Hypothalamus (tissue), 51 donors: Measurements from ENCODE around the gene CCND2.
"Not testable (repeated sequence)": the region's sequence is repeated elsewhere in the genome, so short reads cannot be mapped to it uniquely, and the experiment has no call there.

Experiments
- DNase-seq, 51 donors: peaks; one replicate each; lab custom pipeline; 2025; lab: John Stamatoyannopoulos, UW

The CCND2 gene

DNA sequence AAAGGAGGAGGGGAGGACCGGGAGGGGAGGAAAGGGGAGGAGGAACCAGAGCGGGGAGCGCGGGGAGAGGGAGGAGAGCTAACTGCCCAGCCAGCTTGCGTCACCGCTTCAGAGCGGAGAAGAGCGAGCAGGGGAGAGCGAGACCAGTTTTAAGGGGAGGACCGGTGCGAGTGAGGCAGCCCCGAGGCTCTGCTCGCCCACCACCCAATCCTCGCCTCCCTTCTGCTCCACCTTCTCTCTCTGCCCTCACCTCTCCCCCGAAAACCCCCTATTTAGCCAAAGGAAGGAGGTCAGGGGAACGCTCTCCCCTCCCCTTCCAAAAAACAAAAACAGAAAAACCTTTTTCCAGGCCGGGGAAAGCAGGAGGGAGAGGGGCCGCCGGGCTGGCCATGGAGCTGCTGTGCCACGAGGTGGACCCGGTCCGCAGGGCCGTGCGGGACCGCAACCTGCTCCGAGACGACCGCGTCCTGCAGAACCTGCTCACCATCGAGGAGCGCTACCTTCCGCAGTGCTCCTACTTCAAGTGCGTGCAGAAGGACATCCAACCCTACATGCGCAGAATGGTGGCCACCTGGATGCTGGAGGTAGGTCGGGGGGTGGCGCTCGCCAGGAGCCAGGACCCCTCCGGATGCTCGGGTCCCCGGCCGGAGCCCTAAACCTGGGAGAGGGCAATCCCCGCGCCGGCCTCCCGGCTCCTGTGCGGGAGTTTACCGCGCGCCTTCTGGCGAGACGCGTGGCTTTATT is at the start of gene CCND2:
TSS of gene CCND2 (plus strand) at position 111 of the 744 bp plus-strand sequence. CDS start at position 390, 279 bp downstream.
- peak in 39 of 51 donors; percentile 31 to 86 (median 67) for DNase-seq

DNA sequence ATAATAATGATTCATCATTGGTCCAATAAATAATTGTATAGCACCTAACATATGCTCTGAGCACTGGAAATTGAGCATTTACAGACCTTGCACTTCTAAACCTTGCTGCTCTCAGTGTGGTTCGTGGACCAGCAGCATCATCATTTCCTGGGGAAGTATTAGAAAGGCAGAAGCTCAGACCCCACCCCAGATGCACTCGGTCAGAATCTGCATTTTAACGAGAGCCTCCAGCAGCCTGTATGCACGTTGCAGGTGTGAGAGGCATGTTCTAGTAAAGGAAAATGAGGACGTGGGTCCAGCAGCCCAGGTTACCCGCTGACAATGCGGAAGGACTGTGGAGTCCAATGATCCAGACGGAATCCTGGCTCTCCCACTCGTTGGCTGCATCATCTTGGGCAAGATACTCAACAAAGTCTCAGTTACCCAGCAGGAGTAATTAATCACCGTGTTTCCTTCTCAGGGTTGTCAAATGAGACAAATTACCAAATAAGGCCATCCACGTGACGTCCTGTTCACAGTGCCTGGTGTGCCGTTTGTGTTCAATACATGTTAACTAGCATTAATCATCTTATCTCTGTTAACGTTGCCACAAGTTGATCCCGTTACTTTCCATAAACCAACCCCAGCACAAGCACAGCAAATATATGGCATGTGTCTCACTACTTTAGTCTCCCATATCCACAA is 49.2 kb upstream of the CCND2 start:
- DNase-seq: no peak

DNA sequence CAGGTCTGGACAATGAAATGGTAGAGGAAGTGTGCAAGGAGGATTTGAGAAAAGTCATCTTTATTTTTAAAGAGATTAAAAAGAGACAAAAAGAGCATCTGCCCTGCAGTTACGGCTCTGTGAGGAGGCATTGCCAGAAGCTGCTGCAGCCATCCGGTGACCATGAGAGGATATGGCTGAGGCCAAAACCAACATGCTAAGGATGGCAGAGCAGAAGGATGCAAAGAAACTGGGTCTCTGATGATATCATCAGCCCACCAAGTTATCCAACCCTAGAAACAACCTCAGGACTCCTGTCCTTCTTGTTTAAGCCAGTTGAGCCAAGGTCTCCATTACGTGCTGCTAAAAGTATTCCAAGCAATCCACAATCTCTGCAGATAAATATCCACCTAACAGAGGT is 48.0 kb upstream of the CCND2 start:
- DNase-seq: no peak

DNA sequence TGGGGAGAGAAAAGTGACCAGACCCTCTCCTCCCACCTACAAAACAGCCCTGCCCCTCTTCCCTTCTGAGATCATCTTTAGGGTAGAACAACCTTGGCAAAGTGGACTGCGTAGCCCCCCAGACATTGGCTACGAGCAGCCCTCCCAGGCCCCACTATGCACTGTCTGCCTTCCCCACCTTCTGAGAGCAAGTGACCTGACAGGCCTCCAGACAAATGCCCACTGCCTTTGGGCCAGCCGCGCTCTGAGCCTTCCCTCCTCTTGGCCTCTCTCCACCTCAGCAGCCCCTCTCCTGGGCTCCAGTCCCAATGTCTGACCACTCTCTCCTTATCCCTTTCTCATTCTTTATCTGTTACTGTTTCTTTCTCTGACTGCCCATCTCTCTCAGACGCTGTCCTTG is 46.5 kb upstream of the CCND2 start:
- no peak for DNase-seq

DNA sequence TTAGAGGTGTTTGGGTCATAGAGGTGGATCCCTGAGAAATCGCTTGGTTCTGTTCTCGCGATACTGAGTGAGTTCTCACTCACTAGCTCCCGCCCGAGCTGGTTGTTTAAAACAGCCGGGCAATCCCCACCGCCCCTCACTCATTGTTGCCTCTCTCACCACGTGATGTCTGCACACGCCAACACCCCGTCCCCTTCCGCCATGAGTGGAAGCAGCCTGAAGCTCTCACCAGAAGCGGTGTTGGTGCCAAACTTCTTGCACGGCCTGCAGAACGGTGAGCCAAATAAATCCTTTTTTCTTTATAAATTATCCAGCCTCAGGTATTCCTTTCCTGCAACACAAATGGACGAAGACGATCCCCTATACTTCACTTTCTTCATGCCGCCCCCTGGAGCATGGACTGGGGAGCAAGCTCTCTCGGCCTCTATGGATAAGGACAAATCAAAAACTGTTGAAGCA is 45.4 kb upstream of the CCND2 start:
- DNase-seq: no peak

DNA sequence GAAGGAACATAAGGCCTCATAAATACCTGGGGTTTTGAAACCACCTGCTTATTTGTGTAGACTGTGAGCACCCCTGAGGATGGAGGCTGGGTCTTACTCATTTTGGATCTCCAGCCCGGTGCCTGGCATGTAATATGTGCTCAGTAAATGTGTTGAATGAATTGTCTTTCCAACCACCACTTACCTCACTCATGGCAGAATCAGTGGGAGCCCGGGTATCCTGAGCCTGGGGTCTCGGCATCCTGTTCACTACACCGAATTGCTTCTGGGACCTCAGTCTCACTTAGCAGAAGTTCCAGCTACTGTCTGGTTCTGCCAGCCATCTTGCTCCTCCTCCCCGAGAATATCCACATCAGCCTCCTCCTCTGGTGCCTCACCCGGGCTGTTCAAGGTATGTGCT is 43.0 kb upstream of the CCND2 start:
- no peak for DNase-seq

DNA sequence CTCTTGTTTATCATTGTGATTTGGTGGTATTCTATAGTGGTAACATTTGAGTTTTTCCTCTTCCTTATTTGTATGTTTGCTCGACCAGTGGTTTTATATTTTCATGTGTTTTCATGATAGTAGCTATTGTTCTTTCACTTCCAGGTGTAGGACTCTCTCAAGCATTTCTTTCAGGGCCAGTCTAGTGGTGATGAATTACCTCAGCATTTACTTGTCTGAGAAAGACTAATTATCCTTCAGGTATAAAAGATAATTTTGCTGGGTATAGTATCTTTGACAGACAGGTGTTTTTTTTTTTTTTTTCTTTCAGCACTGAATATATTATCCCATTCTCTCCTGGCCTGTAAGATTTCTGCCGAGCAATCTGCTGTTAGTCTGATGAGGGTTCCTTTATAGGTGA is 35.0 kb upstream of the CCND2 start:
- DNase-seq: no peak

DNA sequence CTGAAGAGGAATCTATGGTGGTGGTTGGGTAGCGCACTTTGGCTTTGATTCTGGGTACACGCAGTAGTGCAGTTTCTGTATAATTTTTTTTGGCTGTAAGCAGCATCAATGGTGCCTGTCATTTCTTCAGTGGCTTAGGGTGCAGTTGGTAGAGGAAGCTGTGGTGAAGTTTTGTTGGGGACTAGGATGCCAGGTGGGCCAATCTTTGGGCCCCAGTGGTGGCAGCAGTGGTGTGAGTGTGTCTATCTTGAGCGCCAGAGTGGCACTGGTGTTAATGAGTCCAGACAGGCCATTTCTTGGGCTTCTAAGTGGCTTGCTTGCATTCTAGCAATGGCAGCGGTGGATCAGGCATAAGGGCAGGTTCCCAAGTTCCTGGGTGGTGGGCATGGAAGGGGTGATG is 33.8 kb upstream of the CCND2 start:
- no peak for DNase-seq

DNA sequence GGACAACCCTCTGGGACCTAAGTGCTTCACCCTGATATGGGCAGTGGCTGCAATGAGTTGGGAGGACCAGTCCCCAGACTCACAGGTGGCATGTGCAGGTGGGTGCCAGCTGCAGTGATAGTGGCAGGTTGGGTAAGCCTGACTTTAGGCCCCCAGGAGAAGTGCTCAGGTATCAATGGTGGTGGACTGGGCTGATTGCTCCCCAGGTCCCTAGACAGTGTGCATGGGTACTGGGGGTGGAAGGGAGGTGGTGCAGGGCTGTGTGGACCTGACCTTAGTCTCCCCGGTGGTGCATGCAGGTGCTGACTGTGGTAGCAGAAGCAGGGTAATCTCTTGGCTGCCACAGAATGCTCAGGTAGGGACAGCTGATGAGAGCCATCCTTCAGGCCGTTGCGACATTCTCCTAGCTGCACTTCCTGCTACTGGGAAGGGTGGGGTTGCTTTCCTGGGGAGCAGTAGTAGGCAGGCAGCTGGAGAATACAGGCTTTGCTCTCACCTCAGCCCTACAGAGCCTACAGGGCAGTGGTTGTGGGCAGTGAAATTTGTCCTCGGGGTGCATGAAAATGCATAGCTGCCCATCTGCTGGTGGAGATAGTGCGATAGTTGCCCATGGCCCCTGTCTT is 33.3 kb upstream of the CCND2 start:
- DNase-seq: no peak

DNA sequence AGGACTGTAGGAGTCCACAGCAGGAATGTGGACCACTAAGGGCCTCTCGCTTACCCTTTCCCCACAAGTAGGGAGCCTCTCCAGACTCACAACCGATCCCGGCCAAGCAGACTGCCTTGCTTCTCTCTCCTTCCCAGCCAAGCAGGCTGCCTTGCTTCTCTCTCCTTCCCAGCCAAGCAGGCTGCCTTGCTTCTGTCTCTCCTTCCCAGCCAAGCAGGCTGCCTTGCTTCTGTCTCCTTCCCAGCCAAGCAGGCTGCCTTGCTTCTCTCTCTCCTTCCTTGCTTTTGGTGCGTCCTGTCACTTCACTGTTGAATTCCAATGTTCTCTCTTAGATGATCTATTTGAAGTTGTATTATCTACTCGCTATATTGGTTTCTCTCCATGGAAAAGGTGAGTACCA is 32.6 kb upstream of the CCND2 start:
- DNase-seq: no peak

DNA sequence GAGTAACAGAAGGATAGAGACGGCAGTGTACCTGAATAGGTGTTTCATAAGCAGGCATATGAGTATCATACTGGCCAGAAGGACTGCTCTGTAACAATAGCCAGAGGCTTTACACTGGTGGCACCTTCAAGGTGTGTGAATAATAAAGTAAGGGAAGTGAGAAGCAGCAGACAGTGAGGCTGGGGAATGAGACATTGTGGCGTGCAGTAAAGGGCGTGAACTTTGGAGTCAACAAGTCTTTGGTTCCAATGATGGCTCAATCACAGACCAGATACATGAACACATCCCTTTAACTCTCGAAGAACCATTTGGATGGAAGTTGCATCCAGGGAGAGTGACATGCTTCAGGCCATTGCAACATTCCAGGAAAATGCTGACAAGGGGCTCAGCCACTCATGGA is 32.0 kb upstream of the CCND2 start:
- DNase-seq: no peak

DNA sequence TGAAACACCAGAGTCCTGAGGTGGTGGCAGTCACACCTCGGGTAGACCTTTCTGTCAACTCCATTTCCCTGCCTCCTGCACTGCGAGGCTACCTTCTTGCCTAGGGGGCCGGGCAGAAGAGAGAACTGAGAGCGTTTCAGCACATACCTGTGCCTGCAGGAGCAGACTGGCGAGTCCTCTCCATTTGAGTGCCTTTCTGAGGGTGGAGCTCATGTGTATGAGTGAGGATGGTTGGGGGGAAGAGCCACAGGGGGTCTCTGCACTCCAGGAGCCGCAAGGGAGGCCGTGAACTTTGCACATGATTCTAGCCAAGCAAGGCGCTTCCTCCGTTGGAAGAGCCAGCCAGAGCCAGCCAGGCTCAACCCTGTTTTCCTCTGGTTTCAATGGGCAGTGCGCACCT is 31.0 kb upstream of the CCND2 start:
- no peak for DNase-seq

DNA sequence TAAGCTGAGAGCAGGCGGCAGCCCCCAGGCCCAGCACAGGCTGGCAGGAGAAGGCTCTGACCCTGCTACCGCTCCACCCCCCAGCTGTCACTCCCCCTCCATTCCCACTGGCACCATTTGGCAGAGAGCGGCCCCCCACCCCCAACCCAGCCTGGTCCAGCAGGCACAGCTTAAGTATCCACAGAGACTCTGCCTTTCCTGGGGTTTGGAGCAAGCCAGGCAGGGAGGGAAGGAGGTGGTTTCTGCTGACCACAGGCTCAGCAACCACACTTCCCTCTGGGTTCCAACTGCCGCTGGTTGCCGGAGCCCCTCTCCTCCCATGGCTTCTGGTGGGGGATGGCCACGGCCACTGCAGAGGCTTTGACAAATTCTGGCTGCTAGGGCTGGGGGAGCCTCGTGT is 30.5 kb upstream of the CCND2 start:
- no peak for DNase-seq

DNA sequence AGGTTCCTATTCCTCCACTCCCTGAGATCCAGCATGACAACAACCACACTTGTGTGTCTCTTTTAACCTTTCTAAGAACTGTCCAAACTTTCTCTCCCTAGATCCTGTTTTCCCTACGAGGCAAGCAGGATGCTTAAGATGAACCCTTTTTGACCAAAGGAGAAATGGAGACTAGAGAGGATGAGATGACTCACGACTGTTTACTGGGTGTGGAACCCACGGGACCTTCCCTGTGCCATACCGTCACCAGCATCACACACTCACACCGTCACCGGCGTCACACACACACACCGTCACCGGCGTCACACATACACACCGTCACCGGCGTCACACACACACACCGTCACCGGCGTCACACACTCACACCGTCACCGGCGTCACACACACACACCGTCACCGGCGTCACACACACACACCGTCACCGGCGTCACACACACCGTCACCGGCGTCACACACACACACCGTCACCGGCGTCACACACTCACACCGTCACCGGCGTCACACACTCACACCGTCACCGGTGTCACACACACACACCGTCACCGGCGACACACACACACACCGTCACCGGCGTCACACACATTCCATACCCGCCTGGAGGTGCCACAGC is 30.0 kb upstream of the CCND2 start:
- DNase-seq: not testable (repeated sequence)

DNA sequence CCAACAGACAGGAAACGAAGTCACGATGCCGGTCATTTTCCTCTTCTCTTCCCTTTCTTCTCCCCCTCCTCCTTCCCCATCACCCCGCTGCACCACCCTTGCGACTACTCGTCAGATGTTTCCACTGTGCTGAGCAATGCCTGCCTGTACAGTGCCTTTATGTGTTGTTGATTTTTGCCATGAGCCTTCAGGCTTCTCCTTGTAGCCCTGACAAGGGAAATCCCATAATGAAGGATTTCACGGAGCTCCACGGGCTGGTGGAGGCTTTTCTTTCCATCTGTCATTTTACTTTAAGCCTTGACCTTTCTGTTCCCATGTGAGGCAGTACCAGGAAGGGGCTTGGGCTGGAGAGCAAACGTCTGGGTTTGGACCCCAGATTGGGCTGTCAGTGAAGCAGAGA is 28.7 kb upstream of the CCND2 start:
- DNase-seq: no peak

DNA sequence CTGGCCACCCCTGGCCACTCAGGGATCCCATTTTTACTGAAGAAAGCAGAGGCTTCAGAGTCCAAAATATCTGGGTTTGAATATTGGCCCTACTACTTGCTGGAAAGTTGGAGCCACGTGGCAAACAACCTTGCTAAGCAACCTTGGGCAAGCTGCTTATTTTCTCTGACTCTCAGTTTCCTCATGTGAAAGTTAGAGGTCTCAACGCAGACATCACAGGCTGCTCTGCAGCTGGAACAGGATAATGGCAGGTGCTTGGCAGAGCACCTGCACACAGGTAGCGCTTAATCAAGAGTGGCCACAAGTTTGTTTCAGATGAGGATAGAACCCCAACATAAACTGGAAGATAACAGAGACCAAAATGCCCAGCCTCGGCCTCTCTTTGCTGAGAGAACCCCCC is 28.1 kb upstream of the CCND2 start:
- no peak for DNase-seq

DNA sequence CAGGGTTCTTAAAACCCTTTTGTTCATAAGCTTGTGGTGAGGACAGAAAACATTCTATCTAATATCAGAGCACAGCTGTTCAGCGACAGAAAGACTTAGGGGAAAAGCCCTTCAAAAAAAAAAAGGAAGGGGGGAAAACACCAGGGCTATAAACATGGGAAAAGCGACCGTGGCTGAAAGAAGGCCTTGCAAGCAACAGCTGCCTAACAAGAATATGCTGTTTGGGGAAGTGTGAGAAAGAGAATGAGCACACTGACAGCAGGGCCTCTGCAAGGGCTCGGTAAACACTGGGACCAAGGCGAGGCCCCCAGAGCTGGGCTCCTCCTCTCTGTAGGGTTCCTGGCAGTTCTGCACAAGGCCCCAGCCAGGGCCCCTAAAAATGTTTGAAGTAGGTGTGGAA is 27.4 kb upstream of the CCND2 start:
- no peak for DNase-seq

DNA sequence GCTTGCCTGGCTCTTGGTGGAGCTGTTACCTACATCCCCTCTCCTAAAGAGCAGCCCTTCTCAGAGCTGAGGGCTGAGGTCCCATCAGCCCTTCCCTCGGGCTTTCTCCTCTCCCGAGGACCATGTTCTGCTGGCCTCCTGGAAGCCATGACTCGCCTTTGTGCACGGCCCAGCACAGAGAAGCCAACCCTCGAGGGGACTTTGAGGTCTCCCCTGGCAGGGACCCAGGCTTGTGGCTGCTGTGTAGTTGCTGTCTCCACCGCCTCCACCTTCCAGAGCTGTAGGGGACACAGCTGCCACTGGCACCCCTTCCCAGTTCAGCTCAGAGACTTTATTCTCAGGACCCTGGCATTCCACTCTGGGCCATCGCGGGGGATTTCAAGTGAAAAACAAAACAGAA is 22.9 kb upstream of the CCND2 start:
- no peak for DNase-seq

DNA sequence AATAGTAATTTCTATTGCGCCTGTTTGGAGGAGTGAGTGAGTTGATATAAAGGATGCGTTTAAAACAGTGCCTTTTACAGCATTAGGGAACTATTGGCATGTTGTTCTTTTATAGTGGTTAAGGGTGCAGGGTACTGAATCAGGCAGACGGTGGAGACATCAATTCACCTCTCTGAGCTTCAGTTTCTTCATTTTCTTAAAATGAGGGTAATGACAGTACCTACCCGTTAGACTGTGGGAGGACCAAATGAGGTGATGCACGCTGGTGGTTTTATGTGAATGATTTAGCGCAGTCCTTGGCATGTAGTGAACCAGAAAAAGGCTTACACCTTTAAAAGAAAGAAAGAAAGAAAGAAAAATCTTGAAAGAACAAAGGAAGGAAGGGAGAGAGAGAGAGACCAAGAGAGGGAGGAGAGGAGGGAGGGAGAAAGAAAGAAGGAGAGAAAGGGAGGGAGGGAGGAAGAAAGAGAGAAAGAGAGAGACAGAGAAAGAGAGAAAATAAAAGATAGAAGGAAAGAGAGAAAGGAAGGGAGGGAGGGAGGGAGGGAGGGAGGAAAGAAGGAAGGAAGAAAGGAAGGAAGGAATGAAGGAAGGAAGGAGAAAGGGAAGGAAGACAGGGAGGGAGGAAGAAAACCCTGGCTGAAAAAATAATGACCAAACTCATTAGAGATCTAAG is 22.2 kb upstream of the CCND2 start:
- DNase-seq: no peak

DNA sequence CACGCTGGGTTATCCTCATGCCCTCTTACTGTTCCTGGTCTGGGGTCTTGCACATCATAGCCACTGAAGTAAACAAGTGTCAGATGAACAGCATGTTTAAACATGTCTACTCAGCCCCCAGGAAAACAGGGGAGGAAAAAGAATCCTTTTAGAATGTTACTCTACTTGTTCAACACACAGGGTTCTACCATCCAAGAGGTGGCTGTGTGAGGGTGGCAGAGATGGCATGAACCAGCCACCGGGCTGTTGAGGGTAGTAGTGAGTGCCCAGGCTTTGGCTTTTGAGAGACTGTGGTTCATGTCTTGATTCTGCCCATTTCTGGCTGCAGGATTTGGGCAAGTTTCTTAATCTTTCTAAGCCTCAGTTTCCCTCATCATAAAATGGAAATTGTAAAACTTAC is 21.6 kb upstream of the CCND2 start:
- DNase-seq: no peak

DNA sequence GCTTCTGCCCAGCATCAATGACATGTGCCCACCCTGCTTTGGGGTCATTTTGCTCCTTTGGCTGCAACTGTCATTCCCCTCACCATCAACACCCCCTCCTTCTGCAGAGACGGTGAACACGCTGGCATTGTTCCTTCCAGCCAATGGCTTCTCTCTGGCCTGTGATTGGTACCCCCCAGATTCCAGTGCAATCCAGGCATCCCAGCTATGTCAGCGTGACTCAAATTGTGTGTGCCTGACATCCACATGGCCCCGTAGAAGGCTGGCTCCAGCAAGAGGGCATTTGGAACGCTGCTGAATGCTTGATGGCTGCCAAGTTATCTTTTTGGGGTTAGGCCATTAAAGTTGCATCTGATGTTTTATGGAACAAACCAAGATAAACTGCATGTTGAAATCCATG is 21.0 kb upstream of the CCND2 start:
- DNase-seq: no peak
